Measurements from ENCODE around the gene S100PBP.
A peak's percentile ranks its signal among the peaks of the same experiment; 100 is the strongest.
"Not testable (repeated sequence)": the region's sequence is repeated elsewhere in the genome, so short reads cannot be mapped to it uniquely, and the experiment has no call there.

S100PBP gene

DNA sequence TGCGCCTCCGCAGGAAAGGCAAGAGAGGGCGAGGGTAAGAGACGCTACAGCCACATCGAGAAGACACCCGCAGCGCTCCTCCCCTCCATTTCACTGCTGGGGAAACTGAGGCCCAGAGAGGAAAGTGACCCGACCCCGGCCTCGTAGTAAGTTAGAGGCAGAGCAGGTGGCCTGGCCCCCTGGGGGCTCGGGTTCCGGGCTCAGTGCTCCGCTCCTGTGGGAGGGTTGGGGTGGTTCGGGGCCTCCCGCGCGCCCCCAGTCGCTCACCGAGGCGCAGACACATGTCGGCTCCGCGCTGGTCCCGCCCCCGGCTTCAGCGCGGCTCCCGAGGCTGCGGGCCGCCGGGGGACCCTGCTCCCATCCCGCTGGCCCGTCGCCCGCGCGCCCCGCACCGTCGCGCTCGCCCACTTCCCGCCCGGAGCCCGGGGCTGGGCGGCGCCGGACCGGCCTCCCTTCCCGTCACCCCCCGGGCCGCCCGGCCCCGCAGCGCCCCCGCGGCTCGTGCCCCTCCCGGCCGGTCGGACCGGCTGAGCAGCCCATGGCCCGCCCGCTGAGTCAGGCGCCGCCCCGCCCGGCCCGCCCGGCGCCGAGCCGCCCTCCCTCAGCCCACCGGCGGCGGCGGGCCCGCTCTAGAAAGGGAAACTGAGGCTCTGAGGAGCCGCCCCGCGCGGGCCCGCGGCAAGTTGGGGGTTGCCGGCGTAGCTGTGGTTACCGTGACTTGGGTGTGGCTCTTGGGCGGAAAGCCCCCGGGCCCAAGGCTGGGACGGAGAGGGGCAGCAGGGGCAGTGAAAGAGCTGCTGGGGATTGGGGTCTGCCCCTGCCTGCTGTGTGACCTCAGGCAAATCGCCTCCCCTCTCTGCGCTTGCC lies 83.7 kb downstream of the S100PBP start, which contains the start of gene TMEM54:
TSS of gene TMEM54 (minus strand) at position 434 of the 867 bp plus-strand sequence. CDS start at position 283, 151 bp downstream.
- DNase-seq (ENCODE audit: low read depth), result peak; percentile 47

- no peak for DNase-seq (ENCODE audit: low read depth)
Observed at GRCh38 chr1:32901823-32902534, 84.5 kb downstream of the S100PBP start.

GRCh38 chr1:32902535-32902920 lies 85.1 kb downstream of the S100PBP start:
- DNase-seq (ENCODE audit: low read depth), result no peak

DNA sequence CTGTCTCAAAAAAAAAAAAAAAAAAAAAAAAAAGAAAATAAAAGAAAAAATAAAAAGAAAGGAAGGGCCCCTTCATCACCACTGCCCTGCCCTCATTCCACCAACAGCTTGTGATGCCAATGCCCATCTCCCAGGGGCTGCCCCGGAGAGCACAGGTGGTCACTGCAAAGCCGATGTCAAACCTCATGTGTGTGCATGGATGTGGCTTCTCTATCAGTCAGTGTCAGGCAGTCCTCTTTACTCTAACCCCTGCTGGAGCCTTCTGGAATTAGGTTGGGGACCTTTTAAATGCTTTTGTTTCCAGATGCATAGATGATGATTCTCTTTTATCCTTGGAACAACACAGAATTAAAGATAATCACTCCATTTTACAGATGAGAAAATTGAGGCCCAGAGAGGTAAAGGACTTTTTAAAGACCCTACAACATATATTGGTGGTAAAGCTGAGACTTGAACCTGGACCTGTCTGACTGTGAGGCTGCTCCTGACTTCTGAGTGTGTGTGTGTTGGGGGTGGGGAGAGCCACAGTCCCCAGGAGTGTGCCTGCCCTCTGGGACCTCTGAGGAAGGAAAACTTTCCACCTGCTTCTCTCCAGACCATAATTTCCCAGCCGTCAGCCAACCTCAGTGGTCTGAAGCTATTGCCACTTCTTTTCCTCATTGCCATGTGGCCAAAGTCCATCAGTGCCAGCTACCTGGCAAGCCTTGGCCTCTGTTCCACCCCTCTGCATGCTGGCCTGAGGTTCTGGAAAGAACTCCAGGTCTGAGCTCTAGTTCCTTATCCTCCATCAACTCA lies 86.7 kb downstream of the S100PBP start:
- DNase-seq (ENCODE audit: low read depth), result peak; percentile 33

DNA sequence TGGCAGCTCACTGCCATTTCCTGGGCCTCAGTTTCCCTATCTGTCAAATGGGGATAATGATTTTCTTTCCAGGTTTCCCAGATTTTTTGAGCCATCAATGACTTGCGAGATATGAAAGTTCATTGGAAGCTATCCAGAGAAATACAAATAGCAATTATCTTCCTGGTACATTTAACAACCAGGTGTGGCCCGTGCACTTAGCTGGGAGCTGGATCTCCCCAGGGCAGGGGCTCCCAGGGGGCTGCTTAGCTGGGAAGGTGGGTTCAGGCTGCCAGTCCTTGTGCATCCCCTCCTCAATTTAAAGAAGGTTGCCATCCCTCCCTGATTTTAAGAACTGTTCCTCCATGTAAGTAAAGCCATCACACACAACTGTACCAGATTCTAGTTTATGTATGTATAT lies 87.3 kb downstream of the S100PBP start:
- DNase-seq (ENCODE audit: low read depth), result no peak

GRCh38 chr1:32905588-32905987 lies 88.1 kb downstream of the S100PBP start:
- not testable (repeated sequence) for DNase-seq (ENCODE audit: low read depth)

GRCh38 chr1:32906654-32907053 lies 89.2 kb downstream of the S100PBP start:
- DNase-seq (ENCODE audit: low read depth), result no peak

GRCh38 chr1:32907435-32907834 lies 90.0 kb downstream of the S100PBP start:
- peak; percentile 36 for DNase-seq (ENCODE audit: low read depth)
